SHP77 treated with DMSO at 0.1 percent for 48 hours (cell line): ENCODE measurements around the gene CACNA1B.

Experiments used
- DNase-seq: peaks from one replicate; lab custom pipeline; 2025; lab: John Stamatoyannopoulos, UW

The CACNA1B gene

DNA sequence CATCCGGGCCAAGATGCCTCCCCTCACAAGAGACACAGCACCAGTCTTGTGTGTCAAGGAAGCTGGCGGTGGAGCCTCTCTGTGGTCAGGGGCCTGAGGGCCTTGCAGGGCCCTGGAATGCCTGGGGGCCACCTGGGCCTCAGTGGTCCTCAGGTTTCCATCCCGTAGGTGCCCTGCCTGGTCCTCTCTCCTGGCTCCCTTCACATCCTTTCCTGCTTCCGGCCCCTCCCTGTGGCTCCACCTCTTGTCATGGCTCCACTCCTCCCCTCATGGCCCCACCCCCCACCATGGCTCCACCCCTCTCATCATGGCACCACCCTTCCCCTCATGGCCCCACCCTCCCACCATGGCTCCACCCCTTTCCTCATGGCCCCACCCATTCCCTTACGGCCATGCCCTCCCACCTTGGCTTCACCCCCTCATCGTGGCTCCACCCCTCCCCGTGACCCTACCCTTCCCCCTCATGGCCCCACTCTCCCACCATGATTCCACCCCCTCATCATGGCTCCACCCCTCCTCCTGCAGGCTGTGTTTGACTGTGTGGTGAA, 175.8 kb downstream of the CACNA1B start:
- DNase-seq = no peak

DNA sequence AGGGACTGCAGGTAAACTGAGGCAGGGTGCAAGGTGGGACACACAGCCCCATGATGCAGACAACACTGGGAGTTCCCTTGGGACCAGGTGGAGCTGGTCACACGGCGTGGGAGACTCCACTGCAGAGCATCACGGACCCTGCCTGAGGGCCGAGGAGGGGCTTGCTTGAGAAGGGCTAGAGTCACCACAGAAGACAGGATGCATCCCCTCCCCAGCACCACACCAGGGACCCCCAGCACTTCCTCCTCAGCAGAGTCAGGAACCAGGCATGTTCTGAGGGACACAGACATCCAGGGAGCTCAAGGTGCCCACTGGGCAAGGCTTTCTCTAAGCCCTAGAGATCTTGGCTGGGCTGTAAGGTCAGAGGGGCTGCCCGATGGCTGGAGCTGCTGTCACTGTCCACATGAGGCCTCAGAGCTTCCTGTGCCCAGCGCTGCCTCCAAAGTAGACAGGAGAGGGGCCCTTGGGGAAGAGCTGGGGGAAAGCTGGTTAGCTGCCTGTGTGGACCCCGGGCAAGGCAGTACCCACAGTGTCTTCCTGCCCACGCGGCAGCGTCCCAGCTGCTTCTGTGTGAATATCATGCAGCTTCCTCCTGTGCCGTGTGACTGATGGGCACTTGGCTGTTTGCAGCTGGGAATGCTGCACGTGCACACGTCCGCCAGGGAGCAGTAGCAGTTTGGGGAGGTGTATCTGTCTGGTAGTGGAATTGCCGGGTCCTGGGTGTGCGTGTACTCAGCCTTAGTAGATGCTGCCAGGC, 176.6 kb downstream of the CACNA1B start:
- no peak for DNase-seq

DNA sequence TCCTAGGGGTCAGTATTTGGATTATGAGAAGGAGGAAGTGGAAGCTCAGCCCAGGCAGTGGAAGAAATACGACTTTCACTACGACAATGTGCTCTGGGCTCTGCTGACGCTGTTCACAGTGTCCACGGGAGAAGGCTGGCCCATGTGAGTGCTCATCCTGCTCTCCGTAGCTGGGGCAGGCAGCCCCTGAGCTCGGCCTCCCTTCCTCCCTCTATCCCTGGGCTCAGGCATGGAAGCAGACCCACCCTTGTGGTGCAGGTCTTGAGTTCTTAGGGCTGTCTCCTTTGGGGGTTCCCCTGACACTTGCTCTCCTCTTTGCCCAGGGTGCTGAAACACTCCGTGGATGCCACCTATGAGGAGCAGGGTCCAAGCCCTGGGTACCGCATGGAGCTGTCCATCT, 180.1 kb downstream of the CACNA1B start:
- no peak for DNase-seq

DNA sequence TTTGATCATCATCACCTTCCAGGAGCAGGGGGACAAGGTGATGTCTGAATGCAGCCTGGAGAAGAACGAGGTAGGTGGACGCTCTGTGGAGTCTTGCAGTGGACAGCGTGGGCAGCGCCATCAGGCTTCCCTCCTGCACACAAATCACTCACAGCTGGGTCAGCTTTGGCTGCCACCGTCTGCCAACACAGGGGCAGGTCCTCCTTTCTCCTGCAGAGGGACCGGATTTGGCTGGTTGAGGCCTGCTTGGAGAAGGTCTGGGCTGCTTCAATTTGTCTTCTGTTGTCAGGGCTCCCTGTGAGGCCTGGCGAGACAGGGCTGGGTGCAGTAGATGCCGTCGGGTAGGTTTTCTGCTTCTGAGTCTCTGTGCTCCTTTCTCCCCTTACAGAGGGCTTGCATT, 180.6 kb downstream of the CACNA1B start:
- no peak for DNase-seq

DNA sequence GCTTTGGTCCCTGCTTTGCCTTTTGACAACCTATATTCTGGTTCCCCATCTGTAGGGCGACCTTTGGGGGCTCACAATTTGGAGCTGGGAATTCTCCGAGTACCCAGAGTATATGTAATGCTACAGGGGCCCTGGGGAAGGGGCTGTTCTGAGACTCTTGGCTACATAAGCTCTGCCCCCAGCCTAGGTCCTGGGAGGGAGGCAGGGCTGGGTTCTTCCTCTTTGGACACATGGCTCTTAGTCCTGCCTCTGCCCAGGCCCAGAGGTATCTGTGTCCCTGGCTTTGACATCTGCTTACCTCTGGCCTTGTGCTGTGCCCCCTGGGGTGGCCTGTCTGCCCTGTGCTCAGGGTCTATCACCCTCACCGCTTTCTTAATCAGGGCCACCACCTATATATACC, 181.6 kb downstream of the CACNA1B start:
- DNase-seq = no peak

DNA sequence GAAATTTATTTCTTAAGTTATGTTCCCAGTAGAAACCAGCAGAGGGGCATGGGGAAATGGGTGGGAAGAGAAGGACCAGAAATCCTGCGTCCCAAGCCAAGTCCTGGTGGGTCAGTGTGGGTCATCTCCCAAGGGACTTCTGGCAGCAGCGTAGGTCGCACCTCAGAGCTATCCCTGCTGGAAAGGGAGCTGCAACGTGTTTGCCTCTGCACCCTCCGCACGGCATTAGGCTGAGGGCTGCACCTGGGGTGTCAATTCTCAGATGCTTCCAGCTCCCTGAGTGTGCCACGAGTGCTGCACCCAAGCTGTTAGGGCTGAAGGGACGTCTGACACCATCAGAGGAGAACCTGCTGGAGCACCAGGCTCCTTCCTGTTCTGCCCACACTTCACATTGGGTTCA, 182.8 kb downstream of the CACNA1B start:
- no peak for DNase-seq

DNA sequence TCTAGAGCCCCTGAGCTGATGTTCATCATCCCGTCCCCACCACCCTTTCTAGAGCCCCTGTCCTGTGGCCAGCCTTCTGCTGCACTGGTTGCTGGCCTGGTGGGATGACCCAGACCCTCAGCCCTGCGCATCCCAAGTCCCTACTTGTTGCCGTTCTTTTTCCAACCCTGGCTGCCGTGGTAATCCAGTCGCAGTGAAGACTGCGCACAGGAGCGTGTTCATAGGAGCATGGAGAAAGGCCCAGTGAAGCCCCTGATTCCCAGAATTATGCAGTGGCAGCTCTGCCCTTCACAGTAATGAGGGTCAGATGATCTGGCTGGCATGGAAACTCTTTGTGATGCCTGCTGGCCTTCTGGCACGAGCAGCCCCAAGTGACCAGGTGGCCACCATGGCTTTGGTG, 183.3 kb downstream of the CACNA1B start:
- no peak for DNase-seq

DNA sequence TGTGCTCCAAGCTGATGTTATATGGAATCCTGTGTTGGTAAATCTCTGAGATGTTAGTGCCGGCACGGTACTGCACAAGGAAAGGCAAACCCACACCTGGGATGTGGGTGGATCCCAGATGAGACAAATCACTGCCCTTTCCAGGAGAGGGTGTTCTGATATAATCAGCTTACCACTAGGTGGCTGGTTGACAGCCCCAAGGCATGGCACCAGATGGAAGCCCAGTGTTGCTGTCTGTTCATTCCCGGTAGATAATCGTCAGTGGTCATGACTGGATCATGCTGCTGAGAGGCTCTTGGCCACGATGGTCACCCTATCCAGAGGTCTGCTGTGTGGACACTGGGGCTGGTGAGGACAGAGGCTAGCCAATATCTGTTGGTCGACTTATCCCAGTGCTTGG, 184.0 kb downstream of the CACNA1B start:
- no peak for DNase-seq

DNA sequence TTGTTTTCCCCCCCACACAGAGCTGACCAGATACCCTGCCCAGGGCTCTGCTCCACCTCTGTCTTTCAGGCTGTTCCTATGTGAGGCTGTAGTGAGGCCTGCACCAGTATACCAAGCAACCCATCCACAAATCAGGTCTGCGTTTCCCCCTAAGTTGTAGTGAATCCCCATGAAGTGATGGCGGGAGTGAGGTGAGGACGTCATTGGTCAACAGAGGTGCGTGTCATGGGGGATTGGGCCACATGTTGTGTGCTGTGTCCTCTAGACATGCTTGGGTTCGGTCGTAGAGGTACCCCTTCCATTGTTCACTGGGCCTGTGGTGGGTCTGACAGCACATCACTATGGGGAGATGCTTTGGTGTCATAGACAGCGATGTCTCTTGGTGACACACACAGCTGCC, 184.6 kb downstream of the CACNA1B start:
- DNase-seq = no peak

DNA sequence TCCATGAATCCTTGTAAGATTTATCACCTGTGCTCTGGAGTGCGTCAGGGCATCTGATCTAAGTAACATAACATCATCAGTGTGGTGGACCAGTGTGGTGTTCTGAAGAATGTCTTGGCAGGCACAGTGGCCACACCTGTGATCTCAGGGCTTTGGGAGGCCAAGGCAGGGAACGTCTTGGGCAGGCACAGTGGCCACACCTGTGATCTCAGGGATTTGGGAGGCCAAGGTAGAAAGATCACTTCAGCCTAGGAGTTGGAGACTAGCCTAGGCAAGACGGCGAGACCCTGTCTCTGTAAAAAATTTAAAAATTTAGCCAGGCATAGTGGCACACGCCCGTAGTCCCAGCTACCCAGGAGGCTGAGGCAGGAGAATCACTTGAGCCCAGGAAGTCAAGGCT, 185.5 kb downstream of the CACNA1B start:
- no peak for DNase-seq

DNA sequence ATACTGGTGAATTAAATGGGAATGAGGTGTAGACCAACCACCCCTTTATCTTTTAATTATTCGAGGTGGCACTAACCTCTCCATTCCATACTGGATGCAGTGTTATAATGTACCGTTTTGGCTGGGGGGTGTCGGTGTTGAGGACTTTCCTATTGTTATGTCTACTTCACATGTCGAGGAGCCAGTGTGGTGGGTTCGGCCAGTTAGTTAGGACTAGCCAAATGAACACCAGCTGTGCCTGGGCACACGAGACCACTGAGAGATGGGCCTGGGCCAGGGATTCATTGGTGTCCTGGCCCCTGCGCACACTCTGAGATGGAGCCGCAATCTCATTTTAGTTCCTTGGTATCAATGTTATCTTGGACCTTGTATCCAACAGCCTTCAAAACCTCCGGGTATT, 186.2 kb downstream of the CACNA1B start:
- DNase-seq = no peak

DNA sequence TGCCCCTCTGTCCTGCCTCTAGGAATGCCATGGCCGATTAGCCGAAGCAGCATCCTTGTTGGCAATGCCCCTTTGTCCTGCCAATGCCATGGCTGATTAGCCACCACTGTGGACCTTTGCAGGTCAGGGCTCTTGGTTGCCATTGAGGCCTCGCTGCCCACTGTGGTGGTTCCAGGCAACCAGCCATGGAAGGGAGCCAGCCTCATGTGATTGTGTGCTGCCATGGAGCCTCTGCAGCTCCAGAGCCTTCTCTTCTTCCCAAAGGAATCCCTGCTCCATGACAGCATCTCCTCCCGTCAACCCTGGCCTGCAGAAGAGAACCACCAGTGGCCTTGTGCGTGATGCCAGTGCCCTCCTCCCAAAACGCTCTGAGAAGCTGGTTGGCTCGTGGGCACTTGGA, 187.0 kb downstream of the CACNA1B start:
- no peak for DNase-seq

DNA sequence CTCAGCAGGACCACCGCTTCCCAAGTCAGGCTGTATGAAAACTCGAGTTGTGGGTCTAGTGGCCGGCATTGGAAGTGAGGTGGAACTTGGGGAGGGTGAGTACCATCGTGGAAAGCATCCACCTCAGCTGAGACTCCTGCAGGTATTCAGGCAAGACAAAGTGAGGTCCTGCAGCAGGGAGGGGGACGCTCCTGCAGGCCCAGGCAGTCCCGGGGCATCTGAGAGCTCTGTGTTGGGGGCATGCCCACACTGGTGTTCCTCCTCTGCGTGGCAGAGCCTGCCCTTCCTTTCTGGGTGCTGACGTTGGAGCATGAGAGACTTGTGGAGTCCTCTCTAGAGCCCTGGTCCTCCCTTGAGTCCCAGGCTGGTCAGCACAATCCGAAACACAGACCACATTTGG, 187.7 kb downstream of the CACNA1B start:
- DNase-seq = no peak

DNA sequence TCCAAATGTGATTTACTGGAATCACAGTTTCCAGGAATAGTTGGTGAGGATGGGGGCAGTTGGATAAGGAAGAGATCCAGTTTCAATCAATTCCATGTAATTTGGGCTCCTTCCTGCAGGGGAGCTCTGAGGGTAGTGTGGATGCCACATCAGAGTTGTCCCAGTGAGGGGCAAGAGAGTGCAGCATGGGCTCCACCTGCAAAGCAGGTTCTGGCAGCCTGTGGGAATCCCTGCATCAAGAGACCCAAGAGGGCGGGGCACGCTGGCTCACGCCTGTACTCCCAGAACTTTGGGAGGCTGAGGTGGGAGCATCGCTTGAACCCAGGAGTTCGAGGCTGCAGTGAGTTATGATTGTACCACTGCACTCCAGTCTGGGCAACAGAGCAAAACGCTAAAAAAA, 188.5 kb downstream of the CACNA1B start:
- DNase-seq = no peak

DNA sequence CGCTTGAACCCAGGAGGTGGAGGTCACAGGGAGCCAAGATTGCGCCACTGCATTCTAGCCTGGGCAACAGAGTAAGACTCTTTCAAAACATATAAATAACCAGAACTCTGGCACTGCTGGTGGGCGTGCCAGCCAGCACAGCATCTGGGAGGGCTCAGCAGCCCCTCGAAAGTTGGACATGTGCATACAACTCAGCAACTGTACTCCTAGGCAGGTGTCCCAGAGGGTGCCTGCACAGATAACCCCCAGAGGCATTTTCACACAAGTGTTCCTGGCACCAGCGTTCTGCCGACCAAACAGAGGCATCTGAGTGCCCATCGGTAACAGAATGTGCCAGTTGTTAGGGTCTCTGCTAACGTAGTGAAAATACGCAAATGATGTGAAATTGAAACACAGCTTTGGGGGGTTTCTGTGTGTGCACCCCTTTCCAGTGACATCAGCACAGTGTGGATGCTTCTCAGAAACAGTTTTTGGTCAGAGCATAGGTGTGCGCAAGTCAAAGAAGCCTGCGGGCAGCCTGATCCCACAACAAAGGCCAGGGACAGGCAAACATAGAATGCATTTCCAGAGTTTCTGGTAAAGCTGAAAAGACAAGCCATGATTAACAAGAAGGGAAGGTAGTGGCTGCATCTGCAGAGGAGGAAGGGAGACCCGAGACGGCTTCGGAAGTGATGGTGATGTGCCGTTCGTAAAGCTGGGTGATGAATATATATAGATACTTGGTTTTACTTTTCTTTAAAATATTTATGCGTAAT, 190.2 kb downstream of the CACNA1B start:
- no peak for DNase-seq

DNA sequence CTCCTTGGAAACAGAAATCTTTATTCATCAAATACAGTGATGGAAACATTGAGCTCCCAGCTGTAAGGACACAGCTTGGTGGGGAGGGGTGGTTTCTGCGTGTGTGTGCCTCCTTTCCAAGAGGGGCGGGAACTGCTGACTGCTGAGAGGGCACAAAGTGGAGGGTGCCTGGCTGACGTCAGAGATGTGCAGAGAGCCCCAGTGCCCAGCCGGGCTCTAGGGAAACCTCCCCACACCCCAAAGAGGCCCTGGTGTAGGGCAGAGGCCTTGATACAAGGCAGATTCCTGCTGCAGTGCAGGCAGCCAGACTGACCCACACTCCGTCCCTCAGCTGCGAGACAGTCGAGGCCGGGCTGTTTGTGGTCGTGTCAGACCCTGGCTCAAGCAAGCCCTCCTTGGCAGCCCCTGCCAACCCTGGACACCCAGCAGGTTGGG, 191.0 kb downstream of the CACNA1B start:
- DNase-seq = no peak

DNA sequence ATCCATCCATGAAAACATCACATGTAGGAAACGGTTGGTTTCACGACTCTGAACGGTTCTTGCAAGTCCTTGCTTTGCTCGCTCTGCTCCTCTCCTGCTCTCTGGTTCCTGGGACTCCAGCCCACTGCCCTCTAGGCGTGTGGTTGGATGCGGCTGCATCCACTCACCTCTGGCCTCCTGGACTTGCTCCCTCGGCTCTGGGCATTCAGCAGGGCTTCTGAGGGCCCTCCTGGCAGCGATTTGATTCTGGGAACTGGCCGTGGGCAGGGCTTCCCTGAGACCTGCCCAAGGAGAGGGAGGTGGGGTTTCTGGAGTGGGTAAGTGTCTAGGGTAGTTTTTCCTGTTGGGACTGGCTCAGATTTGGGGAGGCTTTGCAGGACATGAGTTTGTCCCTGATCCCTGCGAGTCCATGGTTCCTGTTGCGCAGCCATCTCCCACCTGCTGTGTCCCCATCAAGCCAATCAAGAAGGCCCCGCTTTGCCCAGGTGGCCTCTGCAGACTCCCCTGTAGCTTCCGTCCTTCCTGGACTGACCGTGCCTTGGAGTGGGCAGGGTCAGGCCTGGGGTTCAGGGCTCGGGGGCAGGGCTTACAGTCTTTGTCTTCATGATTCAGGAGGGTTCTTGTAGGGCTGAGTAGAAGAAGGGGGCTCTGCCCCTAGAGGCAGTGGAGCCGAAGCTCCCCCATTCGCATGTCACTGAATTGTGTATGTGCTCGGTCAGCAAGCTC, 192.3 kb downstream of the CACNA1B start:
- DNase-seq = no peak

DNA sequence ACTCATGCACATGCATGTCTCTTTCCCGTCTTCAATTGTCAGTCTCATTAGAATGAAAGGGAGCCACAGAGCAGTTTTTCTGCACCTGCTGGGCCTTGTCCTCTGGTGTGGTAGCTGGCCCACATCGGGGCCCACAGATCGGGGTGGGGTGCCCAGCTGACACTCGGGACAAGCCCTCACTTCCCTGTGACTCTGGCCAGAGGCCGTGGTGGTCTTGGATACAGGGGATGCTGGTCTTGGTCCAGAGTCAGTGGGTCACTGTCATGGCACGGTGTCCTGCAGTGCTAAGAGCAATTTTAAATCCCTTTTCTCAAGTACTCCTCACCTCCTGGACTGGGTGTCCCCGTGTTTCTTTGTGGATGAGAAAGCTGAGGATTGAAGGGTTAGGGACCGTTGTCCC, 193.2 kb downstream of the CACNA1B start:
- no peak for DNase-seq

DNA sequence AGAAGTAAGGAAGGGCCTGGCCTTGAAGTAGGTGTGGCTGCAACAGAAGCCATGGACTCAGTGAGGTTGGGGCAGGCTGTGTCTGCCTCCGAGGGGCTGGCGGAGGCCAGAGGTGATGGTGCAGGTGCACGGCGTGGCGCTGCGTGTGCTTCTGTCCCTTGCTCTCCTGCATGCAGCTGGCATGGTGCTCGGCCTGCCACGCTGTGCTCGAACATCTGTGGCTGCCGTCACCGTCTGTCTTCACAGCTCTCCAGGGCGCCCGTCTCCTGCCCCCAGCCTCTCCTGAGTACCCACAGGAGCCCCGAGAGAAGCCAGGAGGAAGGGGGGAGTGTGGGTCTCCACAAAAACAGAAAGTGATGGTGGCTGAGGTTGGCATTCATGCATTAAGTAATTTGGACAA, 193.7 kb downstream of the CACNA1B start:
- DNase-seq = no peak

DNA sequence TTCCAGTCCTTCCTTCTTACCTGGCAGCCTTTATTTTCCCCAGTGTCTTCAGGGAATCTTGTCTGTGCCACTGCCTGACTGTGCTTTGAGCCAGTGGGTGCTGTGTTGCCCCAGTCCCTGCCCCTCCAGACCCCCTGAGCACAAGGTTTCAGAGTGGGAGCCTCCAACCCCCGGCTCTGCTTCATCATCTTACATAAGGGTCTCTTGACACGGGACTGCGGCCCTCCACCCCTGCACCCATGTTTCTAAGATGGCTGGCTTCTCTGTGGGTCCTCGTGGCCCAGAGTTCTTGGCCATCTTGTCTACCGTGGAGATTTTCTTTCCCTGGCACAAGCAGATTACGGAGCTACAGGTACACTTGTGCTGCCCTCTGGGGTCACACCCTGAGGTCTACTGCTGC, 194.1 kb downstream of the CACNA1B start:
- DNase-seq = no peak

DNA sequence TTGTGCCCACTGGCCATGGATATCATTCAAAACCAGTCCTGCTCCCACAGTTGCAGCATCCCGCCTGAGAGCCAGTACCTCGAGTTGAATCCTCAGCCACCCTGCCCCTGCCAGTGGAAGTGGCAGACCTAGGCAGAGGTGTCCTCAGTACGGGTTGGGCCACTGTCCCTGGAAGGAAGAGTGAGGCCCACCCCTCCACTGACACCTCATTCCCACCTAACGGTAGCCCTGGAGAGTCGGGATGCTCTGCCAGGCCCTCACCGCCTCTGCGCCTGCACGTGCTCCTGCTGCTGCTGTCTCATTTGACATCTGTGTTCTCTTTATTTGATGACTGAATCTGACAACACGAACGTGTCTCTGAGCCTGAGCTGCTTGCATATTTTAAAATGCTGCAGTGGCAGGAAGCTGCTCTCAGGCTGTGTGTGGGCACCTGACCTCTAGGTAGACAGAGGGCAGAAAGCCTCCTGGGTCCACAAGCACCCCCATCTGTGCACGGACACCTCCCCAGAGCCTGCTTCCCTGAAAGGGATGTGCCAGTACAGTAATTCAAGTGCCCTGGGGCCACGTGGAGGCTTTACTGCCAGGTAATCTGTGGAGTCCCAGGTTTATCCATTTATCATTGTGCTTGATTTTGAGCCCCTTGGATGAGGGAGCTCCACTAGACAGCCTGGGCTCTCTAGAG, 194.7 kb downstream of the CACNA1B start:
- no peak for DNase-seq

DNA sequence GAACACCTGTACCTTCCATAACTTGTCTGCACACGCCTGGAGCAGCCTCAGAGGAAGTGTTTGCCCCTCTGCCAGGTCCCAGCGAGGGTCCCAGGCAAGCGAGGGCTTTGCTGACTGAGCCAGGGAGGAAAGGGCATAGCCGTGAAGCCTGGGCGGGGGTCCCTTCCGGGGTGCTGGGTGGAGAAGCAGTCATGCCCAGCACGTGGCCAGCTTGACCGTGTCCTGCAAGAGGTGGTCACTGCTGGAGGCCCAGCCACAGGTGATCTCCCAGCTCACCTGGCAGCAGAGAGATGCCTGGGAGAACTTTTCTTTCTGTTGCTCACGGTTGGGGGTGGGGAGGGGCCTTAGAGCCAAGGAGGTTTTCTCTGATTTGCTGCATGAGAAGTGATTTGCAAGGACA, 195.3 kb downstream of the CACNA1B start:
- no peak for DNase-seq
